Neural crest cell (in vitro differentiated cells): ENCODE measurements around the gene MRPS15. TPM values are rescaled to one million over a fixed set of nuclear protein-coding genes. Genes with fewer than 3 reads are reported as not detected.
A peak's percentile ranks its signal among the peaks of the same experiment; 100 is the strongest.
"Not testable (repeated sequence)": the region's sequence is repeated elsewhere in the genome, so short reads cannot be mapped to it uniquely, and the experiment has no call there.

Experiments used
- DNase-seq: peaks from one replicate; pipeline ENCODE4 v3.0.0; 2021; ENCODE audit warnings: low read depth, mixed read lengths, low spot score
- H3K27ac Mint-ChIP-seq: one replicate; pipeline ENCODE4 v1.8.0; 2021; ENCODE audit warnings: mild to moderate bottlenecking, mixed read lengths; ENCODE audit not compliant: unreplicated experiment
- H3K27me3 Mint-ChIP-seq: 2 replicates; pipeline ENCODE4 v1.8.0; 2021; ENCODE audit warnings: low read depth, mild to moderate bottlenecking, mixed read lengths
- H3K36me3 Mint-ChIP-seq: 2 replicates; pipeline ENCODE4 v1.8.0; 2021; ENCODE audit warnings: low read depth, mild to moderate bottlenecking, mixed read lengths
- H3K4me1 Mint-ChIP-seq: 2 replicates; pipeline ENCODE4 v1.8.0; 2021; ENCODE audit warnings: mixed read lengths
- H3K4me3 Mint-ChIP-seq: one replicate; pipeline ENCODE4 v1.8.0; 2021; ENCODE audit warnings: mild to moderate bottlenecking, mixed read lengths
- H3K9me3 Mint-ChIP-seq: 2 replicates; pipeline ENCODE4 v1.8.0; 2021; ENCODE audit warnings: mixed read lengths
- CTCF ChIP-seq: fragments of 200-600 bp; sonication (generic); conservative IDR thresholded peaks from 2 replicates; pipeline ENCODE4 v1.5.0; 2021; ENCODE audit warnings: antibody characterized with exemption, mild to moderate bottlenecking
- total RNA-seq: library from RNA; stranded (reverse); gene quantifications from 2 replicates; pipeline ENCODE4 v1.2.1, GENCODE V29; 2021

MRPS15 gene
- total RNA-seq, 1 donor from 2014 or later, result 89.8 TPM

GRCh38 chr1:36497207-36497606, 33.0 kb upstream of the MRPS15 start:
- Mint-ChIP-seq H3K36me3 (no peaks in the 10 kb centered on the region), H3K9me3 (peaks cover 6% of the 10 kb centered on the region), H3K27ac (no peak overlapping the region), H3K4me3 (no peak overlapping the region), H3K4me1 (no peaks in the 10 kb centered on the region), H3K27me3 (peaks cover 38% of the 10 kb centered on the region)
- DNase-seq, result no peak
- no peak for TF ChIP-seq CTCF

GRCh38 chr1:36494971-36495370, 30.8 kb upstream of the MRPS15 start:
- peaks cover 6% of the 10 kb centered on the region for H3K9me3 Mint-ChIP-seq
- H3K27me3 Mint-ChIP-seq, result peaks cover 33% of the 10 kb centered on the region
- no peak for TF ChIP-seq CTCF
- H3K4me1 Mint-ChIP-seq, result no peaks in the 10 kb centered on the region
- H3K36me3 Mint-ChIP-seq, result no peaks in the 10 kb centered on the region
- no peak overlapping the region for H3K4me3 Mint-ChIP-seq
- peak overlapping the region; percentile 22 for H3K27ac Mint-ChIP-seq
- no peak for DNase-seq

- Mint-ChIP-seq H3K4me1 (no peaks in the 10 kb centered on the region), H3K4me3 (no peak overlapping the region), H3K27me3 (peaks cover 33% of the 10 kb centered on the region), H3K9me3 (peaks cover 6% of the 10 kb centered on the region), H3K36me3 (no peaks in the 10 kb centered on the region), H3K27ac (no peak overlapping the region)
- no peak for DNase-seq
- no peak for TF ChIP-seq CTCF
Measured at GRCh38 chr1:36493524-36493923, 29.3 kb upstream of the MRPS15 start.

DNA sequence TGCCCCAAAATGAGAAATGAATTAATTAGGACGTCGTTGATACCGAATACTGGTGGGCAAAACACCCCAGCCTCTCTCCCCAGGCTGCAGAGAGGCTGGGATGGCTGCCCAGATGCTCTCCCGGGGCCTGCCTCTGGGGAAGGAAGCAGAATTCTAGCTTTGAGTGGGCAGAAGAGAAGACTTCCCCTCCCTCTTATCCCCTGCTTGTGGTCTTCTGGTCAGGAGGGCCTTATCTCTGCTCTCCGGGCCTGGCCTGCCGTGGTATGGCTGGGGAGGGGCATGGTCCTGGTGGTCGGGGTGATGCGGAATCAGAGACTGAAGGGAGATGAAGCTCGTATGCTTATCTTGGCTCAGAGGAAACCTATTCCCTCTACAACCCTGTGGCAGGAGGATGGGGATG, 28.3 kb upstream of the MRPS15 start:
- Mint-ChIP-seq H3K4me3 (no peak overlapping the region), H3K27ac (peak overlapping the region; percentile 90), H3K9me3 (peaks cover 6% of the 10 kb centered on the region), H3K27me3 (peaks cover 24% of the 10 kb centered on the region), H3K36me3 (no peaks in the 10 kb centered on the region), H3K4me1 (no peaks in the 10 kb centered on the region)
- DNase-seq, result no peak
- no peak for TF ChIP-seq CTCF

GRCh38 chr1:36489258-36490051, 25.3 kb upstream of the MRPS15 start:
- Mint-ChIP-seq H3K27me3 (peaks cover 13% of the 10 kb centered on the region), H3K27ac (peak overlapping the region; percentile 24)
- not testable (repeated sequence) for H3K9me3 Mint-ChIP-seq, H3K4me1 Mint-ChIP-seq, H3K36me3 Mint-ChIP-seq, H3K4me3 Mint-ChIP-seq, DNase-seq

GRCh38 chr1:36487906-36488305, 23.7 kb upstream of the MRPS15 start:
- Mint-ChIP-seq H3K36me3 (no peaks in the 10 kb centered on the region), H3K27ac (peak overlapping the region; percentile 27), H3K27me3 (peaks cover 7% of the 10 kb centered on the region), H3K9me3 (no peaks in the 10 kb centered on the region), H3K4me3 (no peak overlapping the region), H3K4me1 (peaks cover 11% of the 10 kb centered on the region)
- TF ChIP-seq CTCF, result no peak
- DNase-seq, result no peak

GRCh38 chr1:36487336-36487725, 23.1 kb upstream of the MRPS15 start:
- H3K27me3 Mint-ChIP-seq, DNase-seq, H3K27ac Mint-ChIP-seq, H3K36me3 Mint-ChIP-seq, H3K9me3 Mint-ChIP-seq, H3K4me3 Mint-ChIP-seq: not testable (repeated sequence)
- H3K4me1 Mint-ChIP-seq, result peaks cover 11% of the 10 kb centered on the region
